Nephron (organoid): ENCODE results near the gene ALDH4A1.

Experiments
- H3K27ac Mint-ChIP-seq, 3 experiments: 2 replicates each; pipeline ENCODE4 v1.8.0; 2020; ENCODE audit warnings: mixed read lengths in 3 of 3, mild to moderate bottlenecking in 2 of 3, moderate library complexity in 1 of 3
- H3K27me3 Mint-ChIP-seq: 2 replicates; pipeline ENCODE4 v1.8.0; 2021; ENCODE audit warnings: low read depth, mild to moderate bottlenecking, moderate library complexity, mixed read lengths
- H3K36me3 Mint-ChIP-seq: 2 replicates; pipeline ENCODE4 v1.8.0; 2020; ENCODE audit warnings: low read depth, mixed read lengths
- H3K4me1 Mint-ChIP-seq: 2 replicates; pipeline ENCODE4 v1.8.0; 2020; ENCODE audit warnings: mixed read lengths
- H3K4me3 Mint-ChIP-seq, 3 experiments: 2 replicates each; pipeline ENCODE4 v1.8.0; 2020; ENCODE audit warnings: mild to moderate bottlenecking in 3 of 3, mixed read lengths in 3 of 3, moderate library complexity in 2 of 3
- H3K9me3 Mint-ChIP-seq: 2 replicates; pipeline ENCODE4 v1.8.0; 2020; ENCODE audit warnings: mixed read lengths
- CTCF ChIP-seq, 3 experiments: fragments of 200-600 bp; sonication (generic); IDR thresholded peaks; one replicate each; pipeline ENCODE4 v1.5.0; 2021; ENCODE audit warnings: antibody characterized with exemption in 3 of 3; ENCODE audit not compliant: unreplicated experiment in 3 of 3

ALDH4A1 gene

GRCh38 chr1:18922319-18922726, 20.0 kb upstream of the ALDH4A1 start:
- peak overlapping the region; percentile 49 to 53 (median 52) for H3K4me3 Mint-ChIP-seq
- H3K27me3 Mint-ChIP-seq: peaks cover 4% of the 10 kb centered on the region
- H3K27ac Mint-ChIP-seq: peak overlapping the region; percentile 85 to 93 (median 93)
- H3K4me1 Mint-ChIP-seq: peaks cover 45% of the 10 kb centered on the region
- peaks cover 3% of the 10 kb centered on the region for H3K36me3 Mint-ChIP-seq
- TF ChIP-seq CTCF (IDR thresholded peaks at IDR 0.05; ENCODE audit: unreplicated experiment in 3 of 3): peak in 1 of 3 experiments; percentile 22
- H3K9me3 Mint-ChIP-seq: peaks cover 2% of the 10 kb centered on the region

- TF ChIP-seq CTCF (IDR thresholded peaks at IDR 0.05; ENCODE audit: unreplicated experiment in 3 of 3): no peak
- Mint-ChIP-seq H3K27me3 (peaks cover 4% of the 10 kb centered on the region), H3K4me1 (peaks cover 45% of the 10 kb centered on the region), H3K9me3 (peaks cover 2% of the 10 kb centered on the region), H3K36me3 (peaks cover 6% of the 10 kb centered on the region), H3K4me3 (no peak overlapping the region), H3K27ac (peak overlapping the region; percentile 85 to 93 (median 93))
Observed at GRCh38 chr1:18921516-18922251, 19.3 kb upstream of the ALDH4A1 start.

GRCh38 chr1:18920931-18921330, 18.6 kb upstream of the ALDH4A1 start:
- Mint-ChIP-seq H3K4me3 (no peak overlapping the region), H3K4me1 (peaks cover 45% of the 10 kb centered on the region), H3K36me3 (peaks cover 6% of the 10 kb centered on the region), H3K27ac (peak overlapping the region in 1 of 3 experiments; percentile 85), H3K27me3 (peaks cover 4% of the 10 kb centered on the region), H3K9me3 (peaks cover 2% of the 10 kb centered on the region)
- TF ChIP-seq CTCF (IDR thresholded peaks at IDR 0.05; ENCODE audit: unreplicated experiment in 3 of 3): no peak

GRCh38 chr1:18919956-18920355, 17.6 kb upstream of the ALDH4A1 start:
- Mint-ChIP-seq H3K4me1 (peaks cover 37% of the 10 kb centered on the region), H3K27me3 (peaks cover 4% of the 10 kb centered on the region), H3K27ac (peak overlapping the region in 1 of 3 experiments; percentile 44), H3K4me3 (no peak overlapping the region), H3K36me3 (peaks cover 3% of the 10 kb centered on the region), H3K9me3 (no peaks in the 10 kb centered on the region)
- no peak for TF ChIP-seq CTCF (IDR thresholded peaks at IDR 0.05; ENCODE audit: unreplicated experiment in 3 of 3)

- H3K9me3 Mint-ChIP-seq: no peaks in the 10 kb centered on the region
- no peak overlapping the region for H3K4me3 Mint-ChIP-seq
- H3K27ac Mint-ChIP-seq: no peak overlapping the region
- peaks cover 35% of the 10 kb centered on the region for H3K4me1 Mint-ChIP-seq
- TF ChIP-seq CTCF (IDR thresholded peaks at IDR 0.05; ENCODE audit: unreplicated experiment in 3 of 3): no peak
- H3K36me3 Mint-ChIP-seq: peaks cover 3% of the 10 kb centered on the region
- H3K27me3 Mint-ChIP-seq: peaks cover 4% of the 10 kb centered on the region
Observed at GRCh38 chr1:18919197-18919905, 17.0 kb upstream of the ALDH4A1 start.
